K562 (cell line): ENCODE results near the gene UBE2M. TPM values are rescaled to one million over a fixed set of nuclear protein-coding genes. Genes with fewer than 3 reads are reported as not detected.

Source experiments
- ATAC-seq: fragments of 200-7000 bp; cut with Tn5 transposase; 3 replicates; pipeline ENCODE4 v1.9.1; 2020; ENCODE audit warnings: moderate library complexity
- BruUV-seq: library from RNA; stranded (reverse); fragments of 400-500 nt; replicated peaks from 2 replicates; lab custom pipeline; 2021; lab: Mats Ljungman, UMichigan
- CTCF ChIA-PET: fragments of 300-600 bp; formaldehyde crosslinking; extraction: SDS; loops from one replicate; lab custom pipeline; 2021; ENCODE audit warnings: low intra/inter-chr PET ratio; lab: Yijun Ruan, JAX
- POLR2A ChIA-PET: fragments of 300-600, 350-650 bp; sonication (Branson Sonifier 250); formaldehyde crosslinking; extraction: SDS; loops from one replicate; lab custom pipeline; 2021; ENCODE audit warnings: antibody characterized with exemption, inconsistent platforms; lab: Yijun Ruan, JAX
- DNase-seq, 4 experiments: peaks; one replicate each; pipeline versions ENCODE4 v3.0.0 to v3.0.0-alpha.2; 2011 to 2018; ENCODE audit warnings: low spot score in 3 of 4, mixed read lengths in 3 of 4; ENCODE audit errors: extremely low read depth in 1 of 4
- FAIRE-seq: peaks from 2 replicates; lab custom pipeline; 2011; peaks lifted over from hg19 to GRCh38; lab: Jason Lieb, UNC
- H2AFZ ChIP-seq: 2 replicates; pipeline ENCODE4 v1.6.0; 2011; ENCODE audit warnings: low read depth, low read length, control low read depth, inconsistent platforms
- H3K27ac ChIP-seq: fragments of 200-600 bp; 3 replicates; pipeline ENCODE4 v1.8.0; 2011; ENCODE audit warnings: low read depth, mild to moderate bottlenecking, control low read depth, inconsistent platforms, low read length, moderate library complexity, mixed read lengths; ENCODE audit errors: extremely low read depth
- H3K27me3 ChIP-seq, 2 experiments: fragments of 300-600 bp in 1 of 2; 2 replicates in 1 of 2; 3 replicates in 1 of 2; pipeline versions ENCODE4 v1.6.0 to v1.8.0; 2011; ENCODE audit warnings: inconsistent platforms in 2 of 2, low read length in 2 of 2, mild to moderate bottlenecking in 1 of 2, mixed read lengths in 1 of 2, moderate library complexity in 1 of 2; ENCODE audit not compliant: control insufficient read depth in 2 of 2, insufficient read depth in 2 of 2
- H3K36me3 ChIP-seq: fragments of 300-600 bp; 3 replicates; pipeline ENCODE4 v1.8.0; 2011; ENCODE audit warnings: mild to moderate bottlenecking, low read length, inconsistent platforms; ENCODE audit not compliant: control insufficient read depth, insufficient read depth
- H3K4me1 ChIP-seq, 2 experiments: fragments of 200-600 bp in 1 of 2; replicated peaks in 1 of 2; 2 replicates in 1 of 2; 3 replicates in 1 of 2; pipeline versions ENCODE4 v1.5.1 to v1.8.0; 2011; ENCODE audit warnings: inconsistent platforms in 2 of 2, low read length in 2 of 2, mild to moderate bottlenecking in 1 of 2, mixed read lengths in 1 of 2, moderate library complexity in 1 of 2; ENCODE audit not compliant: control insufficient read depth in 2 of 2, insufficient read depth in 2 of 2
- H3K4me2 ChIP-seq: 2 replicates; pipeline ENCODE4 v1.6.1; 2011; ENCODE audit warnings: low read length, control low read depth, inconsistent platforms, mixed read lengths; ENCODE audit not compliant: insufficient read depth
- H3K4me3 ChIP-seq: fragments of 200-600 bp; sonication (generic), shearing (Covaris generic); 2 replicates; pipeline ENCODE4 v1.5.1; 2016; ENCODE audit warnings: control low read depth, inconsistent platforms
- H3K79me2 ChIP-seq: fragments of 200-600 bp; 3 replicates; pipeline ENCODE4 v1.8.0; 2011; ENCODE audit warnings: low read length, inconsistent platforms; ENCODE audit not compliant: control insufficient read depth, insufficient read depth
- H3K9ac ChIP-seq, 2 experiments: 2 replicates each; pipeline versions ENCODE4 v1.6.0 to v1.6.1; 2011; ENCODE audit warnings: low read depth in 2 of 2, low read length in 2 of 2, control low read depth in 1 of 2, inconsistent platforms in 1 of 2, mild to moderate bottlenecking in 1 of 2, mixed read lengths in 1 of 2; ENCODE audit not compliant: insufficient read depth in 1 of 2
- H3K9me1 ChIP-seq: one replicate; pipeline ENCODE4 v1.6.0; 2011; ENCODE audit warnings: inconsistent platforms, mild to moderate bottlenecking, low read length, moderate library complexity; ENCODE audit not compliant: control insufficient read depth, insufficient read depth
- H3K9me3 ChIP-seq: replicated peaks from 2 replicates; pipeline ENCODE4 v1.5.1; 2011; ENCODE audit warnings: low read depth, low read length, inconsistent platforms; ENCODE audit not compliant: control insufficient read depth, insufficient read depth
- H4K20me1 ChIP-seq: replicated peaks from 2 replicates; pipeline ENCODE4 v1.6.1; 2011; ENCODE audit warnings: low read length, inconsistent platforms, mixed read lengths; ENCODE audit not compliant: control insufficient read depth, insufficient read depth
- DEAF1 ChIP-seq: fragments of 450-650 bp; formaldehyde crosslinking; IDR thresholded peaks from 2 replicates; pipeline ENCODE4 v1.4.0; 2020; ENCODE audit warnings: mild to moderate bottlenecking, moderate library complexity
- DPF2 ChIP-seq: fragments of 450-650 bp; IDR thresholded peaks from 2 replicates; pipeline ENCODE4 v1.6.1; 2016
- E2F5 ChIP-seq: sonication (generic); formaldehyde crosslinking; IDR thresholded peaks from 2 replicates; pipeline ENCODE4 v1.8.0; 2022; ENCODE audit warnings: mild to moderate bottlenecking, missing genetic modification reagents
- IRF2 ChIP-seq: sonication (generic); formaldehyde crosslinking; IDR thresholded peaks from 2 replicates; pipeline ENCODE4 v1.8.1; 2022; ENCODE audit warnings: mild to moderate bottlenecking, missing genetic modification reagents
- MNT ChIP-seq, 2 experiments: fragments of 450-650 bp; conservative IDR thresholded peaks; 2 replicates each; pipeline ENCODE4 v1.6.1; 2017; ENCODE audit warnings: mild to moderate bottlenecking in 2 of 2, moderate library complexity in 2 of 2
- PCBP1 ChIP-seq: fragments of 200-400 bp; formaldehyde crosslinking; IDR thresholded peaks from 2 replicates; pipeline ENCODE4 v1.6.1; 2018; ENCODE audit warnings: mild to moderate bottlenecking, low read depth, low read length; ENCODE audit not compliant: poor library complexity, severe bottlenecking
- RBFOX2 ChIP-seq: fragments of 200-400 bp; formaldehyde crosslinking; IDR thresholded peaks from 2 replicates; pipeline ENCODE4 v1.6.1; 2017; ENCODE audit warnings: low read depth, mild to moderate bottlenecking, low read length, moderate library complexity
- SRSF7 ChIP-seq: fragments of 200-400 bp; formaldehyde crosslinking; optimal IDR thresholded peaks from 2 replicates; pipeline ENCODE3; 2017; ENCODE audit warnings: mild to moderate bottlenecking, low read depth, low read length
- ZFPM2 ChIP-seq: fragments of 250-450 bp; sonication (Bioruptor Pico); IDR thresholded peaks from 2 replicates; pipeline ENCODE4 v1.5.1; 2022; ENCODE audit warnings: mild to moderate bottlenecking
- ZNF165 ChIP-seq: fragments of 250-450 bp; sonication (Bioruptor Pico); IDR thresholded peaks from 2 replicates; pipeline ENCODE4 v1.4.0; 2020; ENCODE audit warnings: borderline replicate concordance
- WGBS: fragments of 100-300 bp; shearing (Covaris generic); methylation state at CpG from one replicate; pipeline ENCODE4 v1.1.6; 2016; ENCODE audit warnings: low coverage, mixed read lengths; ENCODE audit not compliant: insufficient coverage; ENCODE audit errors: missing lambda C conversion rate; 5-methylcytosine and 5-hydroxymethylcytosine counted together
- in situ Hi-C: fragments of 300-500 bp; cut with MboI; formaldehyde crosslinking; loops from 4 replicates; pipeline ENCODE4 v1.15.0; 2018; ENCODE audit warnings: inconsistent platforms, mixed read lengths
- intact Hi-C: fragments of 100-400 bp; cut with micrococcal nuclease; formaldehyde crosslinking; loops from 2 replicates; pipeline ENCODE4 v1.14.2; 2022
- polyA plus RNA-seq, 8 experiments: library from polyadenylated mRNA; depleted of rRNA in 4 of 8; stranded (reverse) in 5 of 8; unstranded in 3 of 8; fragments of >200 nt; fragmentation: Nextera tagmentation in 2 of 8; fragmentation: Illumina TruSeq in 1 of 8; extraction: Ambion mirVana in 2 of 8; extraction: Trizol in 1 of 8; gene quantifications; 2 replicates each; pipeline versions ENCODE4 v1.2.1 to v1.2.3, GENCODE V29; 2011 to 2014; ENCODE audit warnings: inconsistent platforms in 1 of 8, missing spikeins in 1 of 8
- total RNA-seq, 7 experiments: library from RNA; depleted of rRNA in 6 of 7; stranded (reverse); fragments of >200 nt in 6 of 7; fragmentation: Illumina TruSeq in 2 of 7; extraction: Trizol in 2 of 7; gene quantifications; 2 replicates each; pipeline versions ENCODE4 v1.2.1 to v1.2.3, GENCODE V29; 2011 to 2021; ENCODE audit warnings: low replicate concordance in 1 of 7
- TF ChIP-seq, protein P1 (sequence below): fragments of 250-450 bp; sonication (Bioruptor Pico); IDR thresholded peaks from 2 replicates; pipeline ENCODE4 v1.4.0; 2020
- TF ChIP-seq, protein P2 (sequence below): fragments of 250-450 bp; sonication (Bioruptor Pico); IDR thresholded peaks from 2 replicates; pipeline ENCODE4 v1.9.0; 2021; ENCODE audit warnings: mild to moderate bottlenecking

Gene UBE2M
- total and polyA plus RNA-seq, 9 of the 15 experiments (the other 6 are each of a cell fraction or from before 2014, with no cell fraction given) = 0.92 to 163 (median 85.7) TPM

GRCh38 chr19:58545286-58546018 is 13.0 kb downstream of the UBE2M start:
- FAIRE-seq (no peak), ATAC-seq (0 out of 3 replicates have a peak, but pooled peaks have one; percentile 3), DNase-seq (peak in 1 of 4 experiments; percentile 23)
- peak overlapping the region; percentile 89 for H3K4me2 ChIP-seq
- intact Hi-C loops (no loop called here), in situ Hi-C loops (no loop called here)
- WGBS = 2% methylated on average over 18 of the region's 21 CpGs
- peaks cover 13 to 42% of the 10 kb centered on the region in 2 experiments; a peak in 4 of 5 replicates for H3K4me1 ChIP-seq
- ChIA-PET POLR2A (interaction anchor here (2.0 to 3.9 kb wide), 3 partner anchors 9 to 26 kb away, joined by 9 to 48 read pairs (median 10); partner anchors contain the start of genes CHMP2A, UBE2M and ZBTB45), CTCF (interaction anchor here (1.6 kb wide), 1 partner anchor 27 kb away, joined by 4 read pairs; no protein-coding TSS in a partner anchor)
- peaks cover 44% of the 10 kb centered on the region for H4K20me1 ChIP-seq
- H3K27ac ChIP-seq = peak overlapping the region; percentile 88
- H3K4me3 ChIP-seq = peak overlapping the region; percentile 100
- peaks cover 49% of the 10 kb centered on the region for H3K79me2 ChIP-seq
- no peaks in the 10 kb centered on the region for H3K9me3 ChIP-seq
- peak overlapping the region; percentile 88 to 98 for H3K9ac ChIP-seq
- H3K27me3 ChIP-seq = no peaks in the 10 kb centered on the region
- H3K9me1 ChIP-seq = peaks cover 8% of the 10 kb centered on the region
- BruUV-seq = no TSS peak
- H3K36me3 ChIP-seq = peaks cover 56% of the 10 kb centered on the region
- no peak overlapping the region for H2AFZ ChIP-seq
- no peak for TF ChIP-seq PCBP1
- no peak for TF ChIP-seq MNT (conservative IDR thresholded peaks at IDR 0.05)
- TF ChIP-seq E2F5 (CRISPR knock-in tag) = 0 out of 2 replicates have a peak, but pooled peaks have one; percentile 33
- TF ChIP-seq, protein P1, sequence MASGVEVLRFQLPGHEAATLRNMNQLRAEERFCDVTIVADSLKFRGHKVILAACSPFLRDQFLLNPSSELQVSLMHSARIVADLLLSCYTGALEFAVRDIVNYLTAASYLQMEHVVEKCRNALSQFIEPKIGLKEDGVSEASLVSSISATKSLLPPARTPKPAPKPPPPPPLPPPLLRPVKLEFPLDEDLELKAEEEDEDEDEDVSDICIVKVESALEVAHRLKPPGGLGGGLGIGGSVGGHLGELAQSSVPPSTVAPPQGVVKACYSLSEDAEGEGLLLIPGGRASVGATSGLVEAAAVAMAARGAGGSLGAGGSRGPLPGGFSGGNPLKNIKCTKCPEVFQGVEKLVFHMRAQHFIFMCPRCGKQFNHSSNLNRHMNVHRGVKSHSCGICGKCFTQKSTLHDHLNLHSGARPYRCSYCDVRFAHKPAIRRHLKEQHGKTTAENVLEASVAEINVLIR (CRISPR knock-in tag) = no peak
- no peak for TF ChIP-seq ZNF165
- no peak for TF ChIP-seq SRSF7
- no peak for TF ChIP-seq ZFPM2 (CRISPR knock-in tag)
- no peak for TF ChIP-seq DPF2
- no peak for TF ChIP-seq IRF2 (CRISPR knock-in tag)
- no peak for TF ChIP-seq DEAF1
- TF ChIP-seq, protein P2, sequence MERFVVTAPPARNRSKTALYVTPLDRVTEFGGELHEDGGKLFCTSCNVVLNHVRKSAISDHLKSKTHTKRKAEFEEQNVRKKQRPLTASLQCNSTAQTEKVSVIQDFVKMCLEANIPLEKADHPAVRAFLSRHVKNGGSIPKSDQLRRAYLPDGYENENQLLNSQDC (CRISPR knock-in tag) = no peak
- TF ChIP-seq RBFOX2 = peak; percentile 20
